ENCODE data around the gene PKIG.

DNA sequence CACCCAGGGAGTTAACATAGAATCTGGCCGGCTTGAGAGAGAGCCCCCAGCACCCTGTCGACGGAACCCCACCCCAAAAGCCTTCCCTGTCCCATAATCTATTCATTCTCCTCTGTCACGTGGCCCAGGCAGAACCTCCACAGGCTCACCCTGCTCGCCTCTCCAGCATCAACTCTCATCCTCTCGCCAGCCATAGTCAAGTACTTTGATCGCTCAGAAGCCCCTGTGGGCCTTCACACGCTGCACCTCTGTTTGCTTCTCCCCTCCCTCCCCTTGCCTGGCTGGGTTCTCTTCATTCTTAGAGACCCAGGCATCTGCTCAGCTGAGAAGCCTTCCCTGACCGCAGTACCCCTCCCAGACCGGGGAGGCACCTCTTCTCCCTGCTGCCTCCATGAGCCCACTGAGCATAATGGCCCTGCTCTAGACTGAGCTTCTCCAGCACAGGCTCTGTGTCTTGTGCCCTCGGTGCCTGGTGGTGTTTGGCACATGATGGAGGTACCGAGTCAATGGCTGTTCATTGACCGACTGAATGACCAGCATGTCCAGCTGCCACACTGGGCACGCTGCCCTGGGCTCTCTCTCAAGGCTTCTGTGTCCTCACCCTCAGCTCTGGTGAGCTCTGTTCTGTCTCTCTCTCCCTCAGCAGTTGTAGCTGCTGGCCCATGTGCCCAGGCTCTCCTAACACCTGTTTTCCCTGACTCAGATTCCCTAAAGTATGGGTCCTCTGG lies 33.7 kb downstream of the PKIG start:
- TF ChIP-seq, protein P1, sequence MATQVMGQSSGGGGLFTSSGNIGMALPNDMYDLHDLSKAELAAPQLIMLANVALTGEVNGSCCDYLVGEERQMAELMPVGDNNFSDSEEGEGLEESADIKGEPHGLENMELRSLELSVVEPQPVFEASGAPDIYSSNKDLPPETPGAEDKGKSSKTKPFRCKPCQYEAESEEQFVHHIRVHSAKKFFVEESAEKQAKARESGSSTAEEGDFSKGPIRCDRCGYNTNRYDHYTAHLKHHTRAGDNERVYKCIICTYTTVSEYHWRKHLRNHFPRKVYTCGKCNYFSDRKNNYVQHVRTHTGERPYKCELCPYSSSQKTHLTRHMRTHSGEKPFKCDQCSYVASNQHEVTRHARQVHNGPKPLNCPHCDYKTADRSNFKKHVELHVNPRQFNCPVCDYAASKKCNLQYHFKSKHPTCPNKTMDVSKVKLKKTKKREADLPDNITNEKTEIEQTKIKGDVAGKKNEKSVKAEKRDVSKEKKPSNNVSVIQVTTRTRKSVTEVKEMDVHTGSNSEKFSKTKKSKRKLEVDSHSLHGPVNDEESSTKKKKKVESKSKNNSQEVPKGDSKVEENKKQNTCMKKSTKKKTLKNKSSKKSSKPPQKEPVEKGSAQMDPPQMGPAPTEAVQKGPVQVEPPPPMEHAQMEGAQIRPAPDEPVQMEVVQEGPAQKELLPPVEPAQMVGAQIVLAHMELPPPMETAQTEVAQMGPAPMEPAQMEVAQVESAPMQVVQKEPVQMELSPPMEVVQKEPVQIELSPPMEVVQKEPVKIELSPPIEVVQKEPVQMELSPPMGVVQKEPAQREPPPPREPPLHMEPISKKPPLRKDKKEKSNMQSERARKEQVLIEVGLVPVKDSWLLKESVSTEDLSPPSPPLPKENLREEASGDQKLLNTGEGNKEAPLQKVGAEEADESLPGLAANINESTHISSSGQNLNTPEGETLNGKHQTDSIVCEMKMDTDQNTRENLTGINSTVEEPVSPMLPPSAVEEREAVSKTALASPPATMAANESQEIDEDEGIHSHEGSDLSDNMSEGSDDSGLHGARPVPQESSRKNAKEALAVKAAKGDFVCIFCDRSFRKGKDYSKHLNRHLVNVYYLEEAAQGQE (IDR thresholded peaks at IDR 0.05; ENCODE audit: insufficient read depth in 1 of 2, low read depth in 2 of 2, low read length in 2 of 2), result no peak
- TF ChIP-seq POLR2AphosphoS5 (IDR thresholded peaks at IDR 0.05; ENCODE audit: low read depth, low read length) (no peak), SIN3A (IDR thresholded peaks at IDR 0.05; ENCODE audit: borderline replicate concordance, insufficient read depth, low read length) (no peak), TAF1 (IDR thresholded peaks at IDR 0.05; ENCODE audit: borderline replicate concordance, insufficient read depth, low read length) (no peak), FOXP2 (optimal IDR thresholded peaks at IDR 0.05; ENCODE audit: borderline replicate concordance, extremely low read depth, extremely low read length, insufficient read depth) (no peak)
